Gastroesophageal sphincter (tissue), 3 donors: ENCODE results near the gene DPPA5.

Experiments
- POLR2AphosphoS5 ChIP-seq: sonication (generic); formaldehyde crosslinking; IDR thresholded peaks from one replicate; pipeline ENCODE4 v1.6.1; 2017; ENCODE audit warnings: antibody characterized with exemption
- TF ChIP-seq, protein P1 (sequence below), 4 experiments: fragments of 200-600 bp in 2 of 4; fragments of 450-650 bp in 2 of 4; sonication (generic) in 1 of 4; IDR thresholded peaks; one replicate each; pipeline ENCODE4 v1.5.1; 2017 to 2019; ENCODE audit warnings: antibody characterized with exemption in 4 of 4, mild to moderate bottlenecking in 2 of 4, moderate library complexity in 2 of 4

DNA sequence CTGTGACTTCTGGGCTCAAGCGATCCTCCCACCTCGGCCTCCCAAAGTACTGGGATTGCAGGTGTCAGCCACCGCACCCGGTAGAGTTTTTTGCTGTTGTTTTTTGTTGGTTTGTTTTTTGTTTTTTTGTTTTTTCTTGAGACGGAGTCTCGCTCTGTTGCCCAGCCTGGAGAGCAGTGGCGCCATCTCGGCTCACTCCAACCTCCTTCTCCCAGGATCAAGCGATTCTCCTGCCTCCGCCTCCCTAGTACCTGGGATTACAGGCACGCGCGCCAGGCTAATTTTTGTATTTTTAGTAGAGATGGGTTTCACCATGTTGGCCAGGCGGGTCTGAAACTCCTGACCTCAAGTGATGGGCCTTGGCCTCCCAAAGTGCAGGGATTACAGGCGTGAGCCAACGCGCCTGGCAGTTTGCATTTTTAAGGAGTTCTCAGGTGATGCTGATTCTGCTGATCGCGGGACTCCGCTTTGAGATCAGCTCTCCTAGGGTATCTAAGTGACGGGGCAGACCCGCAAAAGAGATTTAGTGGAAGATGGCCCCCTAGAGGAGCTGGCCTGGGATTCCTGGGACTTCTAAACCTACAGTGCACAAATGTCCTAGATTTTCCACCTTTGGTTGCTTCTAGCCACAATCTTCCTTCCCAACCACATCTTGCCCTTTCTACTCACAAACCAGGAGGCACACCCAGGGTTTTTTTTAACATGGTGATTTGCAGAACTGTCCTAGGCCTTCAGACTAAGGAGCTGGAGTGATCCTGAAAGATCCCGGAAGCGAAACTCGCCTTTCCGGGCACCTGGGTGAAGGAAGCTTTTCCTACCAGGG, 45.2 kb downstream of the DPPA5 start:
- TF ChIP-seq, protein P1, sequence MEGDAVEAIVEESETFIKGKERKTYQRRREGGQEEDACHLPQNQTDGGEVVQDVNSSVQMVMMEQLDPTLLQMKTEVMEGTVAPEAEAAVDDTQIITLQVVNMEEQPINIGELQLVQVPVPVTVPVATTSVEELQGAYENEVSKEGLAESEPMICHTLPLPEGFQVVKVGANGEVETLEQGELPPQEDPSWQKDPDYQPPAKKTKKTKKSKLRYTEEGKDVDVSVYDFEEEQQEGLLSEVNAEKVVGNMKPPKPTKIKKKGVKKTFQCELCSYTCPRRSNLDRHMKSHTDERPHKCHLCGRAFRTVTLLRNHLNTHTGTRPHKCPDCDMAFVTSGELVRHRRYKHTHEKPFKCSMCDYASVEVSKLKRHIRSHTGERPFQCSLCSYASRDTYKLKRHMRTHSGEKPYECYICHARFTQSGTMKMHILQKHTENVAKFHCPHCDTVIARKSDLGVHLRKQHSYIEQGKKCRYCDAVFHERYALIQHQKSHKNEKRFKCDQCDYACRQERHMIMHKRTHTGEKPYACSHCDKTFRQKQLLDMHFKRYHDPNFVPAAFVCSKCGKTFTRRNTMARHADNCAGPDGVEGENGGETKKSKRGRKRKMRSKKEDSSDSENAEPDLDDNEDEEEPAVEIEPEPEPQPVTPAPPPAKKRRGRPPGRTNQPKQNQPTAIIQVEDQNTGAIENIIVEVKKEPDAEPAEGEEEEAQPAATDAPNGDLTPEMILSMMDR (IDR thresholded peaks at IDR 0.05) = no peak
- no peak for TF ChIP-seq POLR2AphosphoS5
